Bronchial epithelial cell (primary cell): Measurements from ENCODE around the gene COL23A1. TPM values are rescaled to one million over a fixed set of nuclear protein-coding genes. Genes with fewer than 3 reads are reported as not detected.

Experiments
- DNase-seq: peaks from one replicate; pipeline ENCODE4 v3.0.0-alpha.2; 2010; ENCODE audit warnings: low read depth
- FAIRE-seq: peaks from 2 replicates; lab custom pipeline; 2011; peaks lifted over from hg19 to GRCh38; lab: Jason Lieb, UNC
- H3K27me3 ChIP-seq: 2 replicates; pipeline ENCODE4 v1.5.1; 2011; ENCODE audit warnings: low read length; ENCODE audit not compliant: control insufficient read depth, insufficient read depth
- H3K36me3 ChIP-seq: 2 replicates; pipeline ENCODE4 v1.5.1; 2011; ENCODE audit warnings: low read length; ENCODE audit not compliant: control insufficient read depth, insufficient read depth
- H3K4me3 ChIP-seq: 2 replicates; pipeline ENCODE4 v1.5.1; 2011; ENCODE audit warnings: mild to moderate bottlenecking, low read depth, low read length, control low read depth
- CTCF ChIP-seq: IDR thresholded peaks from 2 replicates; pipeline ENCODE4 v1.5.1; 2011; ENCODE audit warnings: mild to moderate bottlenecking, moderate library complexity, low read length, control low read depth, inconsistent platforms; ENCODE audit not compliant: insufficient read depth, severe bottlenecking
- total RNA-seq: library from RNA; depleted of rRNA; stranded (reverse); fragments of >200 nt; gene quantifications from 2 replicates; pipeline ENCODE4 v1.2.1, GENCODE V29; 2014

The COL23A1 gene
- total RNA-seq, 1 donor from 2014 or later = 0.26 TPM

GRCh38 chr5:178394074-178394473 is 196.1 kb downstream of the COL23A1 start:
- no peak for FAIRE-seq
- H3K27me3 ChIP-seq = peaks cover 4% of the 10 kb centered on the region
- TF ChIP-seq CTCF = no peak
- no peaks in the 10 kb centered on the region for H3K36me3 ChIP-seq
- peak; percentile 10 for DNase-seq
- H3K4me3 ChIP-seq = no peak overlapping the region

- no peak for FAIRE-seq
- DNase-seq = no peak
- Histone ChIP-seq H3K4me3 (no peak overlapping the region), H3K27me3 (peaks cover 5% of the 10 kb centered on the region), H3K36me3 (no peaks in the 10 kb centered on the region)
- no peak for TF ChIP-seq CTCF
These were observed 197.2 kb downstream of the COL23A1 start for GRCh38 chr5:178392931-178393394.

DNA sequence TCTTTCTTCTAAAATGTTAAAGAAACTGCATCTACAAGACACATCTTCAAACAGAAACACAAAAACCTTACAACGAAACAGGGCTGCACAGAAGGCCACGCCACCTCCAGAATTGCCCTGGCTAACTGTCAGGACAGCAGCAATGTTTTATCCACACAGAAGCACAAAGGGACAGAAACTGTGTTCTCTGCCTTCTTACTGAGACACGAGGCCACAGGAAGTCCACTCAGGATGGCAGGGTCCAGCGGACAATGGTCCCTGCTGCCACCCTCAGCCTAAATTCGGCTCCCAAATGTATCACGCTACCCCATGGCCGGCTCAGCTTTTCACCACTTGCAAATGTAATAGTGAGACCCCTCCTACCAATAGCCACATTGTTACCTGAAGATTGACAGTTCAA is 197.8 kb downstream of the COL23A1 start:
- peaks cover 5% of the 10 kb centered on the region for H3K27me3 ChIP-seq
- no peak for TF ChIP-seq CTCF
- no peak overlapping the region for H3K4me3 ChIP-seq
- DNase-seq = no peak
- H3K36me3 ChIP-seq = no peaks in the 10 kb centered on the region
- FAIRE-seq = no peak

DNA sequence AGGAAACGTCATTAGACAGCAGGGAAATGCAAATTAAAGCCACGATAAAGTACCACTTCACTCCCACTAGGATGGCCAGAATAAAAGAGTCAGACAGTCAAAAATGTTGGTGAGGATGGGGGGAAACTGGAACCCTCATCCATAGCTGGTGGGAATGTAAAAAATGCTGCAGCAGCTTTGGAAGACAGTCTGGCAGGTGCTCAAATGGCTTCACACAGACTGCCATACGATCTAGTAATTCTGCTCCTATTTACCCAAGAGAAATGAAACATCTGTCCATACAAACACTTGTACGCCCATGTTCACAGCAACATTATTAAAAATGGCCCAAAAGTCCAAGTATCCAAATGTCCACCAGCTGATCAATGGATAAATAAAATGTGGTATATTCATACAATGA is 198.7 kb downstream of the COL23A1 start:
- no peak for DNase-seq
- FAIRE-seq = no peak
- H3K36me3 ChIP-seq = no peaks in the 10 kb centered on the region
- H3K4me3 ChIP-seq = no peak overlapping the region
- H3K27me3 ChIP-seq = peaks cover 5% of the 10 kb centered on the region
- no peak for TF ChIP-seq CTCF

DNA sequence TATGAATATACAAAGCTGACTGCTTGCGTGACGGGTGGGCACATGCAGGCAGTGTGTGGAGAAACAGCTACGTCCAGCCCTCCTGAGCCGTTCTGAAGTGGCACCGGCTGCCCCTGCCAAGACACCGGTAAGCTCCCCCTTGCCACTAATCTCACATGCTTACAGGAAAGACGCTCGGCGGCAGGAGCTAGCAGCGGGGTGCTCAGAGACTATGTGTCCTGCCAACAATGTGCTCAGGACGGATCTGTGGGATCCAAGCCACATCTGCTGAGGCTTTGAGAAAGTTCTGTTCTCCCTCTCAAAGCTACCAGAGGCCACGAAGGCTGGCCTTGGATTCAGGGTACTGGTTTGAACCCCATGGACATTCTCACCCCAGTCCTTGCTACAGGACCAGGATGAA is 200.4 kb downstream of the COL23A1 start:
- peaks cover 5% of the 10 kb centered on the region for H3K27me3 ChIP-seq
- no peaks in the 10 kb centered on the region for H3K36me3 ChIP-seq
- no peak overlapping the region for H3K4me3 ChIP-seq
- DNase-seq (no peak), FAIRE-seq (no peak)
- no peak for TF ChIP-seq CTCF

DNA sequence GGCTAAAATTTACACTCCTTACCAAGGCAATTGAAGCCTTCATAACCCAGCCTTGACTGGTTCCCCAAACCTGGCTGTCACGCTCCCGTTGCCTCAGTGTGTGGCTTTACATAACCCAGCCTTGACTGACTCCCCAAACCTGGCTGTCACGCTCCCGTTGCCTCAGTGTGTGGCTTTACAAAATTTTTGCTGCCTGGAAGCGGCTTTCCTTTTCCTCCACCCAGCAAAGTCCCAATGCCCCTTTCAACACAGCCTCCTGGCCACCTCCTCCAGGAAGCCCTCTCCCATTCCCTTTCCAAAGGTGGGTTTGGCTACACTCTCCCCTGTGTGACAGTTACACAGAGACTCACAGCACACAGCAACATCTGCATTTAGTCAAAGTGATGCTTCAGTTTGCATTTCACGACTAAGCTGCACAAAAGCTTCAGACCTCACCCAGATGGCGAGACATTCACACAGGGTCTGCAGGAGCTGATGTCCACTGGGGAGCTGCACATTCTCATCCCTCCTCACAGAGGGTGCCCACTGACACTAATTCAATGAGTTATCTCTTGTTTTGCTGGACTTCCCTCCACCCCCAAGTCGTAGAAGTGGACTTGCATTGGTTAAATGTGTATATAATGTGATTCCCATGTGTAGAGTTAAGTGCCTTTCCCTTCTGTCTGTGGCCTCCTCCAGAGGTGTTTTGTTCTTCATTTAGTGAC is 201.0 kb downstream of the COL23A1 start:
- Histone ChIP-seq H3K4me3 (no peak overlapping the region), H3K27me3 (peaks cover 5% of the 10 kb centered on the region), H3K36me3 (no peaks in the 10 kb centered on the region)
- DNase-seq = no peak
- FAIRE-seq = peak; percentile 80
- TF ChIP-seq CTCF = no peak
